Measurements from ENCODE around the gene HIVEP3.

HIVEP3 gene

GRCh38 chr1:41856944-41857285, 61.8 kb downstream of the HIVEP3 start (continued):
- TF ChIP-seq REPIN1 (tag by site-specific recombination; IDR thresholded peaks at IDR 0.05; ENCODE audit: low read depth) (no peak), ZNF391 (tag by site-specific recombination; IDR thresholded peaks at IDR 0.05; ENCODE audit: borderline replicate concordance, low read depth) (no peak), ZNF341 (tag by site-specific recombination; IDR thresholded peaks at IDR 0.05; ENCODE audit: low read depth) (no peak), ZNF555 (tag by site-specific recombination; conservative IDR thresholded peaks at IDR 0.05) (no peak), ZNF214 (tag by site-specific recombination; IDR thresholded peaks at IDR 0.05; ENCODE audit: borderline replicate concordance) (no peak), YY2 (tag by site-specific recombination; IDR thresholded peaks at IDR 0.05) (no peak)

- TF ChIP-seq ZNF785 (tag by site-specific recombination; IDR thresholded peaks at IDR 0.05) (no peak), ZNF514 (tag by site-specific recombination; IDR thresholded peaks at IDR 0.05) (no peak), ZNF114 (tag by site-specific recombination; IDR thresholded peaks at IDR 0.05) (no peak), ZNF529 (tag by site-specific recombination; IDR thresholded peaks at IDR 0.05; ENCODE audit: insufficient replicate concordance) (no peak), ZNF37A (tag by site-specific recombination; IDR thresholded peaks at IDR 0.05) (no peak), PBX3 (CRISPR knock-in tag; IDR thresholded peaks at IDR 0.05) (no peak), SALL2 (tag by site-specific recombination; IDR thresholded peaks at IDR 0.05; ENCODE audit: borderline replicate concordance) (no peak)
- H3K9me3 ChIP-seq (ENCODE audit: control insufficient read depth, insufficient read depth, low read depth, low read length), result no peaks in the 10 kb centered on the region
- peaks cover 1% of the 10 kb centered on the region; the same call in 1 of the 2 replicates for H3K4me1 ChIP-seq (ENCODE audit: control insufficient read depth, insufficient read depth, low read length)
- POLR2A ChIA-PET, result no interaction called here
- H3K36me3 ChIP-seq (ENCODE audit: control insufficient read depth in 2 of 2, insufficient read depth in 1 of 2, low read length in 2 of 2), result no peaks in the 10 kb centered on the region
- CTCF ChIA-PET, result no interaction called here
- H3K27ac ChIP-seq (ENCODE audit: extremely low read depth, low read depth, low read length), result no peak overlapping the region
- H3K4me3 ChIP-seq (ENCODE audit: low read depth, low read length), result no peak overlapping the region
These were observed 62.4 kb downstream of the HIVEP3 start for GRCh38 chr1:41856151-41856943.

- ChIA-PET CTCF (no interaction called here), POLR2A (no interaction called here)
- no peak overlapping the region for H3K27ac ChIP-seq (ENCODE audit: extremely low read depth, low read depth, low read length)
- no peaks in the 10 kb centered on the region for H3K36me3 ChIP-seq (ENCODE audit: control insufficient read depth in 2 of 2, insufficient read depth in 1 of 2, low read length in 2 of 2)
- H3K4me3 ChIP-seq (ENCODE audit: low read depth, low read length), result no peak overlapping the region
- no peaks in the 10 kb centered on the region; the same call in 1 of the 2 replicates for H3K4me1 ChIP-seq (ENCODE audit: control insufficient read depth, insufficient read depth, low read length)
- H3K9me3 ChIP-seq (ENCODE audit: control insufficient read depth, insufficient read depth, low read depth, low read length), result no peaks in the 10 kb centered on the region
- TF ChIP-seq SP3 (tag by site-specific recombination; IDR thresholded peaks at IDR 0.05), result no peak
- no peak for TF ChIP-seq ZBTB10 (tag by site-specific recombination; IDR thresholded peaks at IDR 0.05)
- no peak for TF ChIP-seq SALL2 (tag by site-specific recombination; IDR thresholded peaks at IDR 0.05; ENCODE audit: borderline replicate concordance)
- TF ChIP-seq TRIM28 (IDR thresholded peaks at IDR 0.05; ENCODE audit: borderline replicate concordance, low read length), result no peak
- no peak for TF ChIP-seq ZNF521 (tag by site-specific recombination; IDR thresholded peaks at IDR 0.05)
- TF ChIP-seq ZNF548 (tag by site-specific recombination; IDR thresholded peaks at IDR 0.05), result no peak
- TF ChIP-seq ZNF10 (tag by site-specific recombination; IDR thresholded peaks at IDR 0.05), result no peak
- TF ChIP-seq ZNF202 (tag by site-specific recombination; IDR thresholded peaks at IDR 0.05; ENCODE audit: borderline replicate concordance), result no peak
- no peak for TF ChIP-seq ZNF513 (tag by site-specific recombination; IDR thresholded peaks at IDR 0.05)
- no peak for TF ChIP-seq PRDM2 (tag by site-specific recombination; IDR thresholded peaks at IDR 0.05; ENCODE audit: borderline replicate concordance)
These were observed 63.0 kb downstream of the HIVEP3 start for GRCh38 chr1:41855713-41856112.

Measured in HEK293 (cell line).